ENCODE measurements around the gene NUMA1.

NUMA1 gene

DNA sequence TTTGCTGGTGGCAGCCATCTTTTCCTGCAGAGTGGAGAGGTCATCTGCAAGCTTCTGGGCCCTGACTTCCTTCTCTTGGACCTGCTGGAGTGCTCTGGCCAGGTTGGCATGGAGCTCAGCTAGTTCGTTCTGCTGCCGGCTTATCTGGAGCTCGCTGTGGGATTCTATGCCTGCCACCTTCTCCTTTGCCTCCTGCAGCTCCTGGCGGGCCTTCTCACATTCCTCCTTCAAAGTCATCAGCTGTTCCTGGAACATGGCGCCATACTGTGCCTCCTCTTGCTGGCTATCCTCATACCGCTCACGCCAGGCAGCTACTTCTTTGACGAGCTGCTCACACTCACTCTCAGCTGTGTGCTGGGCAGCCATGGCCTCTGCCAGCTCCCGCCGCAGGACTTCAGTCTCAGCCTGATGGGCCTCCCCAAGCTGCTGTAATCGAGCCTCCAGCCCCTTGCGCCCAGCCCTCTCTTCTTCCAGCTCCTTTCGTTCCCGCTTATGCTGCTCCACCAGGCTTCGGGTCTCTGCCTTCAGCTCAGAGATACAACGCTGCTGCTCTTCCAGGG, 65.5 kb downstream of the NUMA1 start:
- no peak for DNase-seq (ENCODE audit: low read depth in 3 of 3)

DNA sequence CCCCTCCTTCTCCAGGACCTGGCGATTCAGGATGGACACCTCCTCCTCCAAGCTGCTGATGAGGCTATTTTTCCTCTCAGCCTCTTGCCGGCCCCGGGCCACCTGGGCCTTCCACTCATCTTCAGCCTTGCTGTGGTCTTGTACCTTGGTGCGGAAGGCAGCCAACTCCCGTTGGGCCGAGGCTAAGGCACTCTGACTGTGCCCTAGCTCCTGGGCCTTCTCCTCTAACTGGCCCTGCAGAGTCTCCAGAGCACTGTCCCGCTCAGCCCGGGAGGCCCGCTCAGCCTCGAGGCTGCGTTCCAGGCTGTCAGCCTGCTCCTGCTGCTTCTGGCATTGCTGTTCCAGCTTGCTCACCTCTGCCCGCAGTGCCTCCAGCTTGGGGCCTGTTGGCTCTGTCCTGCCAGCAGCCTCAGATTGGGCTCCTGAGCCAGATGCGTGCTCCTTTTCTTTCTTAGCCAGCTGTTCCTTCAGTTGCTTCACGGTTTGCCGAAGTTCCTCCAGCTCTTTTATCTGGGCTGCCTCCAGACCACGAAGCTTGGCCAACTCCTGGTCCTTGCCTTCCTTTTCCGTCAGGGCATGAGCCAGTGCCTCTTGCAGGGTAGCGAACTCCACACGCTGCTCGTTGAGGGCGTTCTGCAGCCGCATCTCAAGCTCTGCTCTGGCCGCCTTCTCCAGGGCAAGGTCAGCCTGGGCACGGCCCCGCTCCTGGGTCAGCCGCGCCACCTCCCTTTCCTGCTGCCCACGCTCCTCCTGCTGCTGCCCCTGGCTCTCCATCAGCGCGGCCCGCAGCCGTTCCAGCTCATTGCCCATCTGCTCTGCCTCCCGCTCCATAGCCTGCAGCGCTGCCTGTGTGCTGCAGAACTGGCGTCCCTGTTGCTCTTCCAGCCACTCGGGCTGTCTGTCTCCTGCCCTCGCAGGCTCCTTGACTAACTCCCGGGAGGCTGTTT, 66.3 kb downstream of the NUMA1 start:
- no peak for DNase-seq (ENCODE audit: low read depth in 3 of 3)

DNA sequence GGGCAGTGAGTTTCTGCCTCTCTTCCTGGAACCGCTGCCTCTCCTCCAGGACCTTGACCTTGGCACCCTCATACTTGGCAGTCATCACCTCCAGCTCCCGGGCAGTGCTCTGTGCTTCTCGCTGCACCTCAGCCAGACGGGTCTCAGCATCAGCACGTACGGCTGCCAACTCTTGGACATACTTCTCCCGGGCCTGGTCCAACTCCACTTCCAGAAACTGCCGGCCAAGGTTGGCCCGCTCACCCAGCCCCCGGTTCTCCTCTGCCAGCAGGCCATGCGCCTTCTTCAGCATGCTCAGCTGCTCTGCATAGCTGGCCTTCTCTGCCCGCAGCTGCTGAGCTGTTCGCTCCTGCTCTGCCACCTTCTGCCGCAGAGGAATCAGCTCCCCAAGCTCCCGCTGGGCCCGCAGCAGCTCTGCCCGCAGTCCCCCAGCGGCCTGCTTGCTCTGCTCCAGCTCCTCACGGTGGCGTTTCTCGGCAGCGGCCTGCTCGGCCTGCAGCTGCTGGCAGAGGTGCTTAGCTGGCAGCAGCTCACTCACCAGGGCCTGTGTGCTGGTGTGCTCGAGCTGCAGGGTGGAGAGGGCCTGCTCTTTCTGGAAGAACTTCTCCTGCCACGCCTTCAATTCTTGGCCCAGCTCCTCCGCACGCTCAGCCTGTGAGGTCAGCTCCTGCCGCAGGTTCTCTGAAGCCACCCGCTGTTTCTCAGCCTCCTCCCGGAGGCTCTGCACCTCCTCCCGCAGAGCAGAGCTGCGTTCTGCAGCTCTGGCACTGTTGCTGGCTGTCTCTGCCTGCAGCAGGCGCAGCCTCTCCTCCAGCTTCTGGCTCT, 67.2 kb downstream of the NUMA1 start:
- DNase-seq (ENCODE audit: low read depth in 3 of 3) = no peak

DNA sequence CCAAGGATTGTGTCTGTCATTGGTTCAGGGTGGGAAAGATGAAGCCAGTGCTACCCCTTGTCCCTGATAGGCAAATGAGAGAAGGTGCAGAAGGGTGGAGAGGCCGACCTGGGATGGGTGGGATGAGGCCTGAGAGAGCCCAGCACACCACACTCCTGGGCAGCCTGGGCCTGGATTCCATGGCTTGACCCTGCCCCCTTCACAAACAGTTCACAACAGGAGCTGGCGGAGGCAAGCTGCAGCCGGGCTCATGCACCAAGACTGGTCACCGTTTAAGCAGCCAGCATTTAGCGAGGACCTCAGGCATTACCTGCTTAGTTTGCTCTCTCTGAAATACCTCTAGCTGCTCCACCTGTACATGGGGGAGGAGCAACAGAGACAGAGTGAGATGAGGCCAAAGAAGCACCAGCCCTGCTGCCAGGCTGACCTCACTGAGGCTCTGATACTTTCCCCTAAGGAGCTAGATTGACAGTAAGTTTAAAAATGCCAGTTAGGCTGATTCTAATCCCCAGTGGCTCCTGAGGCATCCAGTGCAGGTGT, 68.2 kb downstream of the NUMA1 start:
- DNase-seq (ENCODE audit: low read depth in 3 of 3) = no peak

DNA sequence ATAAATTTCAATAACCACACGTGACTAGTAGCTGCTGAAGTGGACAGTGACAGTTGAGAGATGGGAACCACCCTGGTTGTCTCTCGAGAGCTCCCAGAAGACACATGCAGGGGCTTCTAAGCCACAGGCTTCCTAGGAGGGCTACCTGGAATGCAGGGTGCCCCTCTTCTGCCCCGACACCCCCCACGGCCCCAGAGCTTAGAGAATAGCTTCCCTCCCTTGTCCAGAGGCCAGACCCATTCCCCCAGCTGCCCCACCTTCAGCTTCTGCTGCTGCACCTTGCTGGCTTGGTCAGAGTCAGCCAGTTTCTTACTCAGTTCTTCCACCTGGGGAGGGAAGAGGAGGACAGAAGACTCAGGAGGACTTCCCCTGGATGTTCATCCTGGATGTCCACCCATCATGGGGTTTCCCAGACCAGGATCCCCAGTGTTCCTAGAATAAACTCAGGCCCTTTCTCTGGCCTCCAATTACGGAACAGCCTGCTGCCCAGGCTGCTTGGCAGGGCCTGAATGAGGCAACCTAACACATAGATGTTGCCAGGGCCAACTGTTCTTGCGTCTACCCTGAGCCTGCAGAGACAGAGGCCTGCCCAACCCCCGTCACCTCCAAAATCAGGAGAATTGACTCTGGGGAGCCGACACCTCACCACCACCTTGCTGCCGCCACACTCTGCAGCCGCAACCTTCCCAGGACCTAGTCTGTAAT, 69.7 kb downstream of the NUMA1 start:
- no peak for DNase-seq (ENCODE audit: low read depth in 3 of 3)

DNA sequence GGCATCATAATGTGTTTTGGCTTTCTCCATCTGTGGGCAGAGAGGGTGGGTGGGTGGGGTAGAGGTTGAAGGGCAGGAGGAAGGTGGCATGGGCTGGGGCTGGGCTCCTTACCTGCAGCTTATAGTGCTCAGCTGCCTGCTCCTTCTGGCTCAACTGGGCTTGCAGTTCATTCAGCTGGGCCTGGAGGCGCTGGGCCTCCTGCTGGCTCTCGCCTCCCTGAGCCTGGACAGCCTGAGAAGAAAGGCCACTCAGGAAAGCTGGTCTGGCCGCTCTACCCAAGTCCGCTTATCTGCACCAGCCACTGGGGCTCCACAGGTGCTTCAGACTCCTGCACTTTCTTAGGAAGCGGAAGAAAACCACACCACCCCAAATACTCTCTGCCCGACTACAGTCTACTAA, 71.2 kb downstream of the NUMA1 start:
- no peak for DNase-seq (ENCODE audit: low read depth in 3 of 3)

DNA sequence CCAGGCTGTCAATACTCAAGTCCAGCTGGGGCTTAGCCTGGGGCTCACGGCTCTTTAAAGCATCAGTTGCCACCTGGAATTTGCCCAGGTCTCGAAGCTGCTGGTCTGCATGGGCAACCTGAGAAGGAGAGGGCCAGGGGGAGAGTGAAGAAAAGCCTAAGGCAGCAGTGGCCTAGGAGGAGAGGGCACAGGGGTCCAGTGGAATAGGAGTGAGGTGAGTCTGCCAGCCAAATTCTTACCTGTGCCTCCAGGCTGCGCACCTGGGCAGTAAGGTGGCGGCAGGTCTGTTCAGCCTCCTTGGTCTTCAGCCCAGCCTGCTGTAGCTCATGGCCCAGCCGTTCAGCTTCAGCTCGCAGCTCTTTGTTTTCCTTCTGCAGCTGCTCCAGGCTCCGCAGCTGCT, 71.6 kb downstream of the NUMA1 start:
- no peak for DNase-seq (ENCODE audit: low read depth in 3 of 3)

DNA sequence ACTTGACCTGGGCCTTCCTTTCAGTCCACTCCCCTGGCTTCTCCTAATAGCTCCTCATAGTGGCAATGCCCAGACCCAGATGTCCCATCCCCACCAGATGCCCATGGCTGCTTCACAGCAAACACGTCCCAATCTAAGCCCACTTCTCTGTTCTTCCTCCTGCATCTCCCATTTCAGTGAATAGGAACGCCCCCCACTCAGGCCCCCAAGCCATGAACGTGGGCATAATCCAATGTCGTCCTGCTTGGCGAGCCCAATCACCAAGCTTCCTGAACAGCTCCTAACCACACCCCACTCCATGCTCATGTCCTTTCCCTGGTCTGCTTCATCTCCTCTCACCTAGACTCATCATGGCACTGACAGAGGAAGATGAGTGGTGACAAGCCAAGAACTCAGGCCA, 72.8 kb downstream of the NUMA1 start:
- DNase-seq (ENCODE audit: low read depth in 3 of 3) = no peak

DNA sequence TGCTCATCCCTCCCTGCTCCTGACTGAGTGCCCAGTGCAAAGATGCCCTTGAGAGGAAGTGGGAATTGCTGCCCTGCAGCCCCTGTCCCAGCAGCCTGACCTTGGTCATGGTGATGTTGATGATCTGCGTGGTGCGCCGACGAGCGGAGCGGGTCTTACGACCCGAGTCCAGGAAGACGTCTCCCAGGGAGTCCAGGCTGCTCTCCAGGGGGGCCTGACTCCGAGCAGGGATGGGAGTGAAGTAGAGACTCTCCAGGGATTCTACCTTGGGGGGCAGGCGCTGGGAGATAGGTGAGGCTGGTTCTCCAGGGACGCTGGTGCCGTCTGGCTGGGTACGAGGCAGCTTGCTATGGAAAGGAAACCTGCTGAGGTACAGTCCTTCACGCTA, 73.3 kb downstream of the NUMA1 start:
- no peak for DNase-seq (ENCODE audit: low read depth in 3 of 3)

DNA sequence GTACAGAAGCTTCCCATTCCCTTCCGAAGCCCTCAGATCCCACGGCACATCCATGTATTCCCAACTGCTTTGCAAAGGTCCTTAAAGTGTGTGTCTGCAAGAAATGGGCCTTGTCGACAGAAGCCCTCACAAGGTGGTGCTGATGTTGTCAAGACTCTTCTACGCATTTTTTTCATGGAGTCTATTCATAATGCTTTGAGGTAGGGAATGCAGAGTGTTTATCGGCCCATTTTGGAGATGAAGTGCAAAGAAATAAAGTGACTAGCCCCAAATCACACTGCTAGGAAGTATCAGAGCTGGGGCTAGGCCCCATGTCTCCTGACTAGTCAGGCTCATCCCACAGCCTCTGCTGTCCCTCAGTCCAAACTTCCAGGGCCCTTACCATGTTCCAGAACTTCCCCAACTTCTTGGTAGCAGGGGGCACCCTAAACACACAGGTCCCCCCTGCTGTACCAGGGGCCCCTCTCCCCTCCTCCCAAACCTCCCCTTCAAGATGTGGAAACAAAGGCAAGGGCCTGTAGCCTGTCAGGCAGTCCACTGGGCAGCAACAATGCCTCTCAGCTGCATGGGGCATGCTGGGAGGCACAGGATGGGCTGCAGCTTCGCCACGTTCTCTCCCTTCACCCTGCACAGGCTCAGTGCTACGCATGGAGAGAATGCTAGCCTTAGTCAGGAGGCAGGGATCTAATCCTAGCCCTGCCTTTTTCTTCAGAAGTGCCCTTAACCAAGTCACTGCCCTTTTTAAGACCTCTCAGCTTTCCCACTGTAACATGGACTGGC, 73.8 kb downstream of the NUMA1 start:
- no peak for DNase-seq (ENCODE audit: low read depth in 3 of 3)

DNA sequence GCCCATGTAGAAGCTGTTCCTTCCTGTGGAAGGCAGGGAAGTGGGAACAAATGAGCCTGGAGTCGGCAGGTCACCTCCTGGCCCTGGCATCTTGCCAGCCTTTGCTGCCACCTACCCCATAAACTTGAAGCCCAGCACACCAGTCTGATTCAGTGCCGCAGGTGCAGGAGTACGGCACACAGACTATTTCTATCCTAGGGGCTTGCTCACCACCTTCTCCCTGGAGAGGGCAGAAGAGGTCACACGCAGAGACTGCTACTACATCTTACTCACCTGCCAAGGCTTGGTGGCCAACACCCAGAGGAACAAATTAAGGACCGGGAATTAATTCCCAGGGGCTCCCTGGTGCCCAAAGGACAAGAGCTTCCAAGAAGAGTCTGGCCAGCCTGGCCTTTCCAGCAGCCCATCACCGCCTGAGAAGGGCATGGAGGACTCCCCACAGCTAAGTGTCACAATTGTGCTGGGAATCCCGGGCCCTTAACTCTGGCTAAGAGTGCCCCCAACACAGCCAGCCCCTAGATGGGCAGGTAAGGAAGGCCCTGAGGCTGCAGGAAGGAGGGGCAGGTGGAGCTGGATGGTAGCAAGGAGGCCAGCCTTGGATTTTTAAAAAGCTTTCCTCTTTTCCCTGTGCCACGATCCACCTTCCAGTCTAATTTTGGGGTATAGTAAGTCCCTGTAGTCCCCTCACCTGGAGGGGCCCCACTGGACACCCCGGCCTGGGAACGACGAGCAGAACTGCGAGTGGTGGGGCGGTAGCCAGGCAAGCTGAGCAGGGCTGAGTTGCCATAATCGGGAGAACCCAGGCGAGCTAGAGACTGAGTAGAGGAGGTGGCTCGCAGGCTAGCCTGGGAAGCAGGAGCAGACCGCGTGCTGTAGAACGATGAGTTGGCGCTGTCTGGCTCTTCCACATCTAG, 74.7 kb downstream of the NUMA1 start:
- no peak for DNase-seq (ENCODE audit: low read depth in 3 of 3)

DNA sequence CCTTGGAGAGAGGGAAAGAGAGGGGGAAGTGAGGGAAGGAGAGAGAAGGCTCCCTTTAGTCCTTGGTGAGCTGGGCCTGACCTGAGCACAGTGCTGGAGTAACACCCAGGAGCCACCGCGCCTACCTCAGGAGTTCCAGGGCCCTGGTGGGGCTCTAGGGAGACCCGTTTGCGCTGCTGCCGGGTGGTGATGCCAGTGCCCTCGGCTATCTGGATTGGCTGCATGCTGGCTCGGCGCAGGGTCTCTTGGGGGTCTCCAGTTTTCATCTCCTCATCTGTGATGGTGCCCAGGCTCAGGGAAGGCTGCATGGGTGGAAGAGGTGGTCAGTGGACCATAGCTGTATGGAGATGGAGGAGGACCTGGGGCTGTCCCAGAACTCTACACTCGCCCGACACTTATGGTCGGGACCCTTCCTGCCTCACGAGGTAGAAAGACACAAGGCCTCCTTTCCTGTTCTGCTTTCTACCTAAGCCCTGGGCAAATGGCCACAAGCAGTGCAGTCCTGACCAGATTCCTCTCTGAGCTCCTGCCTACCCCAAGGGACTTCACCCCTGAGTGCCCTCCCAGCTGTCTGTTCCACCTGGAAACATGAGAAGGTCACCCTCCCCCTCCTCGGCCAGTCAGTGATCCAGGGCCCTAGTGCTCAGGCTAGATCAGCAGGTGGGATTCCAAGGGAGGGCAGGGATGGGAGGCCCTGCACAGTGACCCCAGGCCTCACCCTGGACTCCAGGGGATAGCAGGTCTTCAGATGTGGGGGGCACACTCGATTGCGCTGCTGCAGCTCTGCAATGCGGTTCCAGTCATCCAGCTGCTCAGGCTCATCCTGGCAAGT, 75.6 kb downstream of the NUMA1 start:
- DNase-seq (ENCODE audit: low read depth in 3 of 3) = no peak

DNA sequence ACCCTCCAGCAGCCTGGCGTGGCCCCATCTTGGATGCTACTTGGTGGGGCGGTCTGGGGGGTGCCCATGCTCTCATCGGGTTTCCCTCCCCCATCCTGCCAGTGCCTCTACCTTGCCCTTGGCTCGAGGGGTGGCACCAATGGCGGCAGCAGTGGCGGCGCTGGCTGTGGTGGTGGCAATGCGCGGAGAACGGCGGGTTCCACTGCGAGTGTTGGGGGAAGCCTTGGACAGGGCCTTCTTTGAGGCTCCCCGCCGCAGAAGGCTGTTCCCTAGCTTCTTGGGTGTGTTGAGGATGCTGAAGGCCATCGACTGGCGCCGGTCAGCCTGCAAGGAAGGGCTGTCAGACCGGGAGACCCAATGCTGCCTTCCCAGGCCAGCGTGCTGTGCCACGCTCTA, 76.6 kb downstream of the NUMA1 start:
- no peak for DNase-seq (ENCODE audit: low read depth in 3 of 3)

DNA sequence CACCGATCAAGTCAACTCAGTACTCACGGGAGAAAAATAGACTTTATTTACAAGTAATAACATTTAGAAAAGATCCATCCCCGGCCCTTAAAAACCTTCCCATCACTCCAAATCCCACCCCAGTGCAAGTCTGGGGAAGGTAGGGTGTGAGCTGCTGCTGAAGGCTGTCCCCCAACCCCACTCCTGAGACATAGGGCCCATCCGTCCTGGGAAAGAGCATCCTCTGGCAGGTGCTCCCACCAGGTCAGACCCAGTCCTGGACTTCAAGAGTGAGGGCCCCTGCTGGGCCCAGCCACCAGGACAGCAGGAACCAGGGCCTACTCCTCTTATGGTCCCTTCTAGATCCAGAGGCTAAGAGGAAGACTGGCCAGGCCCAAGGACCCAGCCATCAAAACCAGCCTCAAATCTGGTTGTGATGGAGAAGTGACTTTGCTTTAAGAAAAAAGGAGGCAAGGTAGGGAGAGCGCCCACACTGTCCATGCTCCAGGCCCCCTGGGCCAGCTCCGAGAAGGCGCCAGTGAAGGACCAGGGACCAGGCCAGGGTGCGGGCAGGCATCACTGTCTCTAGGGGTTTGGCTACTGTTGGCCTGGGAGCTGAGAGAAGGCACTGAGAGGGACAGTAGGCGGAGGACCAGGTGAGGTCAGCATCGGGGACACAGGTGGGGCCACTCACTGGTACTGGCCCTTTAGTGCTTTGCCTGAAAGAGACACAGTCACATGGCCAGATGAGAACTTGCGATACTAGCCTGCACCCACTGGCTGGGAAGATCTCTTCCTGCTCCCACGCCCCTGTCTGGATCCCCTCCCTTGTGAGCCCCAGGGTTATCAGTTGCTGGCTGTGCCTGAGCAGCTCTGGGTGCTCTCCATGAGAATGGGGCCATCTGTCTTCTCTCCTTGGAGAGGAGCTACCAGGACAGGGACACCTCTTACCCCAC, 77.2 kb downstream of the NUMA1 start:
- no peak for DNase-seq (ENCODE audit: low read depth in 3 of 3)

DNA sequence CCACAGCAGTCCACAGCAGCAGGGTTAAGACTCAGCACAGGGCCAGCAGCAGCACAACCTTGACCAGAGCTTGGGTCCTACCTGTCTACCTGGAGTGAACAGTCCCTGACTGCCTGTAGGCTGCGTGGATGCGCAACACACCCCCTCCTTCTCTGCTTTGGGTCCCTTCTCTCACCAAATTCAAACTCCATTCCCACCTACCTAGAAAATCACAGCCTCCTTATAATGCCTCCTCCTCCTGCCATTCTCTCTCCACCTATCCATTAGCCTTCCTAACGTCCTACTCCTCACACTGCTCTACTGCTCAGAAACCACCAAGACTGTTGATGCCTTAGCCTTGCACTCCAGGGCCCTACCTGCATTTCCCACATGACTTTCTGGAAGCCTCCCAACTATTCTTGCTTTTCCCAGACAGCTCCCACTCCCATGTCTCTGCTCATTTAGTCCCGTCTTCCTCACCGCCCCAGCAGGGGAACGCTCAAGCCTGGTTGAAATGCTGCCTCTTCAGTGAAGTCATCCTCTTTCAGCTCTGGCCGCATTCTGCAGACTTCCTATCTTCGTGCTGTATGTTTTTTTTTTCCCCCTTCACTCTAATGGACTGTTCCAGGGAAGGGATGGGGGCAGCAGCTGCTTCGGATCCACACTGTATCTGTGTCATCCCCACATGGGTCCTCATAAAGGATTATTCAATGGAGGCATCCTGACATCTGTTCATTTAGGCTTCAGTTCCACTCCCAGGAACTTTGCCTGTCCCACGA, 78.3 kb downstream of the NUMA1 start:
- DNase-seq (ENCODE audit: low read depth in 3 of 3) = no peak

DNA sequence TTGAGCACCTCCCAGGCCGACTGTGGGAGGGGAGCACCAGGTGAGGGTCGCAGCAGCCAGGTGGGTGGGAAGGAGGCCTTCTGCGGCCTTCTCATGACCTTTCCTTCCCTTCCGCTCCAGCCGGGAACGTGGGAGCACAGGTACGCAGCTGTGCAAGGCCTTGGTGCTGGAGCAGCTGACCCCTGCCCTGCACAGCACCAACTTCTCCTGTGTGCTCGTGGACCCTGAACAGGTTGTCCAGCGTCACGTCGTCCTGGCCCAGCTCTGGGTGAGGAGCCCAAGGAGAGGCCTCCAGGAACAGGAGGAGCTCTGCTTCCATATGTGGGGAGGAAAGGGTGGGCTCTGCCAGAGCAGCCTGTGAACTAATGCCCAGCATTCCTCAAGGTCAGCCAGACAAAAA, 79.1 kb downstream of the NUMA1 start:
- no peak for DNase-seq (ENCODE audit: low read depth in 3 of 3)

Data from stimulated activated CD4-positive, alpha-beta T cell treated with anti-CD3 and anti-CD28 coated beads, TNF-alpha, amount 100 ng/mL, for 24 hours (primary cell).